Bronchial smooth muscle cell (primary cell): ENCODE results near the gene PLAAT3. TPM values are rescaled to one million over a fixed set of nuclear protein-coding genes. Genes with fewer than 3 reads are reported as not detected.

Experiments used
- total RNA-seq: library from RNA; depleted of rRNA; stranded (reverse); fragments of >200 nt; gene quantifications from 2 replicates; pipeline ENCODE4 v1.2.1, GENCODE V29; 2014

The PLAAT3 gene
- 7.4 and 30.5 TPM in 2 replicates for total RNA-seq

GRCh38 chr11:63614136-63614671, at the start of gene PLAAT3:
TSS of gene PLAAT3 (minus strand) at chr11:63614433. CDS start at chr11:63614014, 419 bp downstream.

GRCh38 chr11:63563201-63564055, 50.8 kb downstream of the PLAAT3 start, which contains the start of gene PLAAT2:
TSS of gene PLAAT2 (minus strand) at chr11:63563379. CDS start at chr11:63563324, 55 bp downstream.

GRCh38 chr11:63536669-63537292, 77.5 kb downstream of the PLAAT3 start, which contains the start of gene PLAAT4:
TSS of gene PLAAT4 (plus strand) at chr11:63536808. CDS start at chr11:63536869, 61 bp downstream.

Other genes starting within 250 kb of the PLAAT3 start
- not detected in 2 replicates for gene SLC22A9, start 244.6 kb downstream of the PLAAT3 start, total RNA-seq
- gene PLAAT5, start 123.3 kb downstream of the PLAAT3 start, total RNA-seq, result 0.52 TPM in 1 of 2 replicates, not detected in the other
- gene LGALS12, start 108.3 kb downstream of the PLAAT3 start, total RNA-seq, result not detected in 2 replicates
- gene PLAAT4, start 77.6 kb downstream of the PLAAT3 start, total RNA-seq, result 13.9 and 54.4 TPM in 2 replicates
- gene PLAAT2, start 51.1 kb downstream of the PLAAT3 start, total RNA-seq, result not detected in 2 replicates
- 83.2 and 133 TPM in 2 replicates for gene ATL3, start 56.9 kb upstream of the PLAAT3 start, total RNA-seq
- gene RTN3, start 67.1 kb upstream of the PLAAT3 start, total RNA-seq, result 32.5 and 41.6 TPM in 2 replicates
- 17.3 and 28.0 TPM in 2 replicates for gene ZFTA, start 154.3 kb upstream of the PLAAT3 start, total RNA-seq
- gene SPINDOC, start 199.0 kb upstream of the PLAAT3 start, total RNA-seq, result 6.3 and 6.8 TPM in 2 replicates
- 5.1 and 5.2 TPM in 2 replicates for gene MARK2, start 224.7 kb upstream of the PLAAT3 start, total RNA-seq